Astrocyte of the cerebellum (primary cell): ENCODE measurements around the gene LBHD1.

Source experiments
- DNase-seq: peaks from one replicate; pipeline ENCODE4 v3.0.0-alpha.2; 2011; ENCODE audit warnings: low read depth
- H3K4me3 ChIP-seq: 2 replicates; pipeline ENCODE4 v1.5.1; 2011; ENCODE audit warnings: mild to moderate bottlenecking, low read depth, low read length, moderate library complexity
- CTCF ChIP-seq: IDR thresholded peaks from 2 replicates; pipeline ENCODE4 v1.5.1; 2012; ENCODE audit warnings: low read length, low read depth, moderate library complexity, mild to moderate bottlenecking; ENCODE audit errors: missing control alignments
- in situ Hi-C: cut with HindIII; loops from 2 replicates; pipeline ENCODE4 v1.10.0; 2017; ENCODE audit warnings: low sequenced_read_pairs

LBHD1 gene

GRCh38 chr11:62671608-62672389 is at the start of gene LBHD1, which contains the start of gene UQCC3:
TSS of gene LBHD1 (minus strand) at chr11:62672267. CDS start at chr11:62670031, 2,236 bp downstream.
TSS of gene UQCC3 (plus strand) at chr11:62671673. CDS start at chr11:62671746, 73 bp downstream.
- in situ Hi-C loops = no loop called here
- no peak for DNase-seq
- H3K4me3 ChIP-seq = peak within 1 kb of the TSS; percentile 78
- TF ChIP-seq CTCF = no peak

- no peak for DNase-seq
- in situ Hi-C loops = no loop called here
- TF ChIP-seq CTCF = no peak
- H3K4me3 ChIP-seq = no peak overlapping the region
Measured at GRCh38 chr11:62719302-62719978, 47.4 kb upstream of the LBHD1 start.

GRCh38 chr11:62716816-62717215 is 44.7 kb upstream of the LBHD1 start:
- in situ Hi-C loops = no loop called here

GRCh38 chr11:62716206-62716605 is 44.1 kb upstream of the LBHD1 start:
- no peak overlapping the region for H3K4me3 ChIP-seq
- no peak for TF ChIP-seq CTCF
- no peak for DNase-seq
- in situ Hi-C loops = no loop called here

More at GRCh38 chr11:62716816-62717215, 44.7 kb upstream of the LBHD1 start:
- DNase-seq = no peak
- H3K4me3 ChIP-seq = no peak overlapping the region
- TF ChIP-seq CTCF = no peak

GRCh38 chr11:62715150-62716130 is 43.4 kb upstream of the LBHD1 start:
- no peak for DNase-seq
- H3K4me3 ChIP-seq = no peak overlapping the region
- no peak for TF ChIP-seq CTCF
- in situ Hi-C loops = no loop called here

- no peak for TF ChIP-seq CTCF
- H3K4me3 ChIP-seq = no peak overlapping the region
- in situ Hi-C loops = no loop called here
- DNase-seq = no peak
Measured at GRCh38 chr11:62713343-62713742, 41.3 kb upstream of the LBHD1 start.
